ENCODE results near the gene MAPK9. TPM values are rescaled to one million over a fixed set of nuclear protein-coding genes. Genes with fewer than 3 reads are reported as not detected.
A peak's percentile ranks its signal among the peaks of the same experiment; 100 is the strongest.

The MAPK9 gene
- total RNA-seq, 4 donors from 2014 or later = 17.6 to 21.8 (median 19.5) TPM

- peaks cover 38% of the 10 kb centered on the region for H3K9me3 ChIP-seq
- no peak for DNase-seq (ENCODE audit: low spot score in 2 of 2)
Observed at GRCh38 chr5:180217797-180218196, 74.1 kb downstream of the MAPK9 start.

GRCh38 chr5:180216646-180217171 lies 75.2 kb downstream of the MAPK9 start:
- H3K4me1 ChIP-seq = peaks cover 4% of the 10 kb centered on the region
- H3K27ac ChIP-seq = no peak overlapping the region
- no peak for DNase-seq (ENCODE audit: low spot score in 2 of 2)
- no peaks in the 10 kb centered on the region for H3K36me3 ChIP-seq
- TF ChIP-seq EP300 (IDR thresholded peaks at IDR 0.05) = no peak
- H3K4me3 ChIP-seq = no peak overlapping the region
- 93% methylated on average over 13 of the region's 15 CpGs for WGBS
- peaks cover 2% of the 10 kb centered on the region for H3K27me3 ChIP-seq
- peaks cover 27% of the 10 kb centered on the region for H3K9me3 ChIP-seq

More at GRCh38 chr5:180217797-180218196, 74.1 kb downstream of the MAPK9 start:
- Histone ChIP-seq H3K4me1 (peaks cover under 1% of the 10 kb centered on the region), H3K27me3 (no peaks in the 10 kb centered on the region), H3K36me3 (no peaks in the 10 kb centered on the region), H3K27ac (no peak overlapping the region), H3K4me3 (no peak overlapping the region)
- 98% methylated on average over 5 of the region's 5 CpGs for WGBS
- no peak for TF ChIP-seq POLR2AphosphoS5 (IDR thresholded peaks at IDR 0.05)
- TF ChIP-seq POLR2A (IDR thresholded peaks at IDR 0.05) = no peak
- TF ChIP-seq EP300 (IDR thresholded peaks at IDR 0.05) = no peak
- TF ChIP-seq CTCF (IDR thresholded peaks at IDR 0.05) = no peak

- 88% methylated on average over 32 of the region's 34 CpGs for WGBS
- DNase-seq (ENCODE audit: low spot score in 2 of 2) = peak in 1 of 2 donors; percentile 68
- Histone ChIP-seq H3K36me3 (no peaks in the 10 kb centered on the region), H3K4me1 (peaks cover 4% of the 10 kb centered on the region), H3K27ac (no peak overlapping the region), H3K27me3 (peaks cover 4% of the 10 kb centered on the region), H3K4me3 (no peak overlapping the region), H3K9me3 (peaks cover 21% of the 10 kb centered on the region)
- TF ChIP-seq POLR2AphosphoS5 (IDR thresholded peaks at IDR 0.05) (no peak), EP300 (IDR thresholded peaks at IDR 0.05) (no peak), POLR2A (IDR thresholded peaks at IDR 0.05) (no peak), CTCF (IDR thresholded peaks at IDR 0.05) (no peak)
Observed at GRCh38 chr5:180215783-180216630, 75.9 kb downstream of the MAPK9 start.

GRCh38 chr5:180214870-180215770 lies 76.8 kb downstream of the MAPK9 start:
- Histone ChIP-seq H3K36me3 (no peaks in the 10 kb centered on the region), H3K4me3 (no peak overlapping the region), H3K27me3 (peaks cover 9% of the 10 kb centered on the region), H3K4me1 (peaks cover 4% of the 10 kb centered on the region), H3K27ac (no peak overlapping the region), H3K9me3 (peaks cover 21% of the 10 kb centered on the region)
- TF ChIP-seq EP300 (IDR thresholded peaks at IDR 0.05) (no peak), CTCF (IDR thresholded peaks at IDR 0.05) (no peak), POLR2A (IDR thresholded peaks at IDR 0.05) (no peak), POLR2AphosphoS5 (IDR thresholded peaks at IDR 0.05) (no peak)
- 93% methylated on average over 13 of the region's 21 CpGs for WGBS
- peak in 1 of 2 donors; percentile 60 for DNase-seq (ENCODE audit: low spot score in 2 of 2)

- H3K27me3 ChIP-seq = peaks cover 9% of the 10 kb centered on the region
- no peaks in the 10 kb centered on the region for H3K36me3 ChIP-seq
- H3K9me3 ChIP-seq = peaks cover 21% of the 10 kb centered on the region
- peaks cover 7% of the 10 kb centered on the region for H3K4me1 ChIP-seq
- TF ChIP-seq EP300 (IDR thresholded peaks at IDR 0.05) = no peak
- TF ChIP-seq POLR2AphosphoS5 (IDR thresholded peaks at IDR 0.05) = no peak
- no peak for TF ChIP-seq CTCF (IDR thresholded peaks at IDR 0.05)
- TF ChIP-seq POLR2A (IDR thresholded peaks at IDR 0.05) = no peak
- DNase-seq (ENCODE audit: low spot score in 2 of 2) = no peak
- no peak overlapping the region for H3K27ac ChIP-seq
- no peak overlapping the region for H3K4me3 ChIP-seq
- 86% methylated on average over 5 of the region's 5 CpGs for WGBS
Observed at GRCh38 chr5:180213657-180214207, 78.2 kb downstream of the MAPK9 start.

Data from suprapubic skin (tissue), 4 donors.